NCI-H2196 treated with DMSO at 0.1 percent for 48 hours (cell line): ENCODE results near the gene NPNT.

Source experiments
- DNase-seq: peaks from one replicate; lab custom pipeline; 2025; ENCODE audit not compliant: unreplicated experiment; lab: John Stamatoyannopoulos, UW

Gene NPNT

DNA sequence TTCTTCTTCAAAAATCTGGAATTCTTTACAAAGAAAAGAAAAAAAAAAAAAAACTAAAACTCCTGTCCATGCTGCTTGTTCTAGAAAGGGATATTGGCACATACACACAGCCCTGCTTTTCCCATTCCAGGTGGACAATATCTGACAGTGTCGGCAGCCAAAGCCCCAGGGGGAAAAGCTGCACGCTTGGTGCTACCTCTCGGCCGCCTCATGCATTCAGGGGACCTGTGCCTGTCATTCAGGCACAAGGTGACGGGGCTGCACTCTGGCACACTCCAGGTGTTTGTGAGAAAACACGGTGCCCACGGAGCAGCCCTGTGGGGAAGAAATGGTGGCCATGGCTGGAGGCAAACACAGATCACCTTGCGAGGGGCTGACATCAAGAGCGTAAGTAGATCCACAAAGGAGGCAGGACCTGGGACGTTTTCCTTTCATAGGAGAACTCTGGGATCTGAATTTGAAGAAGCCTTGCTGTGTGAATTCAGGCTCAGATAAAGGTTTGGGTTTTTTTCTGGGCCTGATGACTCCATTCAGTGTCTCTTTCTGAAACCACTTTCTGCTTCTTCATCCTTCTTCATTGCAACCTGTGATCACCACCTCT lies 71.9 kb downstream of the NPNT start:
- no peak for DNase-seq

DNA sequence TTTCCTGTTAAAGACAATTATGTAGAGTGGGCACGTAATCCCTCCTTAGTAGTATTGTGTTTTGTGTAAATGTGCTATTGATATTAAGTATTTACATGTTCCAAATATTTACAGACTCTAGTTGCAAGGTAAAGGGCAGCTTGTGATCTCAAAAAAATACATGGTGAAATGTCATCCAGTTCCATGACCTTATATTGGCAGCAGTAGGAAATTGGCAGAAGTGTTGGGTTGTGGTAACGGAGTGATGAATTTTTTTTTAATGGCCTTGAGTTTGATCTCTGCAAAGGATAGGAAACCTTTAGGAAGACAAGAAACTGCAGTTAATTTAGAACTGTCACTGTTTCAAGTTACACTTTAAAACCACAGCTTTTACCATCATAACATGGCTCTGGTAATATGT lies 74.3 kb downstream of the NPNT start:
- DNase-seq, result no peak

DNA sequence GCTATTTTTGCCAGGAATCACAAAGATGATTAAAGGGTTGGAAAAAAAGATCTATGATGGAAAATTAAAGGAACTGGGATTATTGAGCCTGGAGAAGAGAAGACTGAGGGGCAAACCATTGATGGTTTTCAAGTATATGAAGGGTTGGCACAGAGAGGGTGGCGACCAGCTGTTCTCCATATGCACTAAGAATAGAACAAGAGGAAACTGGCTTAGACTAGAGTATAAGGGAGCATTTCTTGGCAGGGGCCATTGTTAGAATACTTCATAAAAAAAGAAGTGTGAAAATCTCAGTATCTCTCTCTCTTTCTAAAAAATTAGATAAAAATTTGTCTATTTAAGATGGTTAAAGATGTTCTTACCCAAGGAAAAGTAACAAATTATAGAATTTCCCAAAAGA lies 75.1 kb downstream of the NPNT start:
- DNase-seq, result no peak

DNA sequence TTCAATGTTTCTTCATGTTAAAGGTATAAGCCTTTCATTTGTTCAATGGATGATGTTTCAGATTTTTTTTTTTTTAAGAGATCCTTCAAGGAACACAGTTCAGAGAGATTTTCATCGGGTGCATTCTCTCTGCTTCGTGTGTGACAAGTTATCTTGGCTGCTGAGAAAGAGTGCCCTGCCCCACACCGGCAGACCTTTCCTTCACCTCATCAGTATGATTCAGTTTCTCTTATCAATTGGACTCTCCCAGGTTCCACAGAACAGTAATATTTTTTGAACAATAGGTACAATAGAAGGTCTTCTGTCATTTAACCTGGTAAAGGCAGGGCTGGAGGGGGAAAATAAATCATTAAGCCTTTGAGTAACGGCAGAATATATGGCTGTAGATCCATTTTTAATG lies 75.8 kb downstream of the NPNT start:
- DNase-seq, result no peak

DNA sequence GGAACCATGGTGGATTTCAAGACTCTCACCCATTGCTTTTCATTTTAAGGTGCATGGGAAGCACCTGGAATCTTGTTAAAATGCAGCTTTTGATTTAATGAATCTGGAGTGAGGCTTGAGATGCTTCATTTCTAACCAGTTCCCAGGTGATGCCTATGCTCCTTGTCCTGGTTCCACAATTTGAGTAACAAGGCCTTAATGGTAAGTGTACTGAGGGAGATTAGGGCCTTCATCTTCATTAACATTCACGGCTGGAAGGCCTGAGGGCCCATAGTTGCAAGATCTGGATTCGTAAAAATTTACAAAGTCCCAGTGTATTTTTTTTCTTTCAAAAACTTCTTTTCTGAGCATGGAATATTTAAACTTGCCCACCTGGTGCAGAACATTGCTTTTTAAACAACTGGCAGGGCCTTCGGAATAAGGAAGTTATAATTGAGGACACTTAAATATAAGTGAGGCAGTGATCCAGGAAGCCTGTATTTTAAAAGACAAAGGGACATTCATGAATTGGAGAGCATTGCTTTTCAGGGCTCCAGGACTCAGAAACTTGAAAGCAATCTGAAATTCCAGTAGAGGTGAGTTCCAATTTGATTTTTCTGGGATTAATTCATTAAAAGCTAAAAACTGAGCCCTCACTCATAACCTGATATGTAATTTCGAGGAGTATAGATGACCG lies 77.8 kb downstream of the NPNT start:
- no peak for DNase-seq

DNA sequence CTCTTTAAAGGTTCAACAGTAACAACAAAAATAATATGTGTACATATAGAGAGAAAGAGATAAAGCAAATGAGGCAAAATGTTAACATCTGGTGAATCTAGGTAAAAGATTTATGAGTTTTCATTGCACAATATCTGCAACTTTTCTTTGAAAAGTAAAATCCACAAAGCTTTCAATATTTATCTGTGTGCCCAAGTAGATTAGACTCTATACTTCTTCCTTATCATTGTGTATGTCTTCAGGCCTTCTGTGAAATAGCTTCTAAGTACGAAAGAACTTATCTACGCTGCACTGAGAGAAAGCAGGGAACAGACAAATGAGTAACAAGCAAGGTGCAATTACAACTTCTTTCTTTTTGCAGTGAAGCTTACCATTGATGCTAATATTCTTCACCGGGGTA lies 81.6 kb downstream of the NPNT start:
- DNase-seq, result no peak

DNA sequence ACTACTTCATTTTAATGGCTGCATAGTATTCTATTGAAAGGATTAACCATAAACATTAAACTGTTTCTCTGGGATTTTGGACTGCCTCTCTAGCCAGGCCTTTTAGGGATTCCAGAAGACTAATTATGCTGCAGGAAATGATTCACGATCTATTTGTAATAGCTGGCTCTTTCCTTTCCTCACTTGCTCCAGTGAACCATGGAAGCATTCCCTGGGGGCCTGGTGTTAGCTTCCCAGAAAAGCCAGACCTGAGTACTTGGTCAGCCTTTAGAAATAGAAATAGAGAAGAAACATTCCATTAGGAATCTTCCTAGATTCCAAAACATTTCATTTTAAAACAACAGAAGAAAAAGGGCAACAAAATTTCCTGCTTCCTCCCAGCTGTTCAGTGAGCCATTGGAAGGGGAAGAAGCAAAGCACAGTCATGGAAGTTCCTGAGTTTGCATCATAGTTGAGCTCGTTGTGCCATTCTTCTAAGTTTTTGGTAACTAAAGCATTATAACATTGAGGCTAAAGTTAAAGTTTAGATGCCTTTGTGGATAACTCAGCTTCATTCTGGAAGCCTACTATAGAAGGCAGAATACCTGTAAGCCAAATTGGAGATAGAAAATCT lies 83.5 kb downstream of the NPNT start:
- DNase-seq, result no peak

DNA sequence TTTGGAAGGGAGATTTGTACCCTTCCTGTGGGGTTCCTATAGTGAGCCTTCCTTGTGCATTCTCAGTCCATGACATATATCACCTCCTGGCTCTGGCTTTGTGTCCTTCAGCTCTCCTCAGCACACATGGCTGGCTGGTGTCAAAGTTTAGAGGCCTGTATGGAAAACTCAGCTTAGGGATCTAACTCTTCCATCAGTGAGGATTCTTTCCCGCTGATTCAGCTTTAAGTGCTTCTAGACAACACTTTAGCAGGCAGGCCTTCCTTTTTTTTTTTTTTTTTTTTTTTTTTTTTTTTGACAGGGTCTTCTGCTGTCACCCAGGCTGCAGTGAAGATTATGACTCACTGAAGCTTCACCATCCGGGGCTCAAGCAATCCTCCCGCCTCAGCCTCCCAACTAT lies 84.2 kb downstream of the NPNT start:
- no peak for DNase-seq

DNA sequence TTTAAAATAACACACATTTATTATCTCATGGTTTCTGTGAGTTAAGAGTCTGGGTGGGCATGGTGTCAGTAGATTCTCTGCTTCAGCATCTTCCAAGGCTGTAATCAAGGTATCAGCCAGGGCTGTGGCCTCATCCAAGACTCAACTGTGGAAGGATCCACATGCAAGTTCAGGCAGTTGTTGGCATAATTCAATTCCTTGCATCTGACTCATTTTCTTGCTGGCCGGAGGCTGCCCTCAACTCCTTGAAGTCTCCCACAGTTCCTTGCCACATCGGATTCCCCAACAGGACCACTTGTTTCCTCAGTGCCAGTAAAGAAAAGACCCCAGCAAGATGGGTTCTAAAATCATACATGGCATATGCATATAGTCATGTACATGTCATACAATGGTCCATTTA lies 93.4 kb downstream of the NPNT start:
- DNase-seq, result no peak

DNA sequence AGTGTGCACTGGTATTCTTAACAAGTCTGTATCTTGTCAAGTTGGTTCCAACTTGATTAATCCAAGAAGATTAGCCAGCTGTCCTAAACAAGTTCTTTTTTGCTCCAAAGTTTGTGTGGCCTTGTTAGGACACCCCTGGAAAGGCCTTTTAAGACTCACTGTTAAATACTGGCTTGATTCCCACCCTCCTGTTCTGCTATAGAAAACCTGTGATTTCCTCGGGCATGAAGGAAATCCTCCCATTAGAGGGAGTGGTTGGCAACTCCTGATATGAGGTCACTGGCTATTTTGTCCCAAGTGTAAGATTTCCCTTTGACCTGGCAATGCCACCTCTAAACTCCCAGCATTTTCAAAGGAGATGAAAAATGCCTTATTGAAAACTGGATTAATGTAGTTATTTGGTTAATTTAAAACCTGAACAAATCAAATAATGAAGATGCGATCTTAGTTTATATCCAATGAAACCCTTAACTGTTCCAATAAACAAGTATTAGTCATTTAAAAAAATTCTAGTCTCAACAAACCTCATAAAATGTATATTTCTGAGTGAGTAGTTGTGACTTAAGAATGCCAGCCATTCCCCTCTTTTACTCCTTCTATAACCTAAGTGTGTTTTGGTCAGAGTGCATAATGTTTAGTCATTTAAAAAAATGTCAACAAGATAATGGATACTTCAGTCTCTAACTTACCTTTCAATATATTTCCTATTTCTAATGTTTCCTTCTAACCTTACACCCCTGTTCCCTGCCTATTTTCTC lies 94.4 kb downstream of the NPNT start:
- no peak for DNase-seq

DNA sequence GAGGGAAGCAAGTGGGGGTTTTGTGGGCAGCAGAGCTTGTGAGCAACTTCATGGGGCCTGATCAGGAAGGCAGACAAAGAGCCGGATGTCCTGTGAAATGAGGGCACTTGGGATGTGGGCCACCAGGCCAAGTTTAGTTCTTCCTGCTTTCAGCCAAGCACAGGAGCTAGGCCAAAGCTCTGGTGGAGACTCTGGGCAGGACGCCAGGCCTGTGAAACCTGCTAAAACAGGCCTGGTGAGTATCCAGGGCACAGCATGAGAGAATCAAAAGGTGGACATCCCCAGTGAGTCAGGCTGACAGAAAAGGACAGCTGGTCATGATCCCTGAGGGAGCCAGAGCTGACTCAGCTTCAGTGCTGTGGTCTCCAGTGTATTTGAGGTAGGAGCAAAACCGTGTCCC lies 95.7 kb downstream of the NPNT start:
- DNase-seq, result peak; percentile 13

DNA sequence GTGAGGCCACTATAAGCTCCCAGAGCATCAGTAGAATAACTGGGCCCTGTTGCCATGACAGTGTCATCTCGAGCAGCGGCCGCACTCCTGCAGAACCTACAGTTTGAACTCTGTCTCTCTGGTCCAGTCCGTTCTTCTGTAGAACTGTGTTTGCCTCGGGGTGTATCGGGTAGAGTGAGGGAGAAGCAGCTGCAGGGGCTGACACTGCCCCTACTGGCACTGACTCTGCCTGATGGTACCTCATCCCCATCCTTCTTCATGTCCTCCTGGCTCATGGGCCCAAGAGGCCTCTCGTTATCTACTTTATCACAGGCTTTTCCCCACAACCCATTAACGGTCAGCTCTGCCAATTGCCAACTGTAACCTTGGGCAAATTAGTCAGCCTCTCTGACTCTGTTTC lies 96.5 kb downstream of the NPNT start:
- no peak for DNase-seq

DNA sequence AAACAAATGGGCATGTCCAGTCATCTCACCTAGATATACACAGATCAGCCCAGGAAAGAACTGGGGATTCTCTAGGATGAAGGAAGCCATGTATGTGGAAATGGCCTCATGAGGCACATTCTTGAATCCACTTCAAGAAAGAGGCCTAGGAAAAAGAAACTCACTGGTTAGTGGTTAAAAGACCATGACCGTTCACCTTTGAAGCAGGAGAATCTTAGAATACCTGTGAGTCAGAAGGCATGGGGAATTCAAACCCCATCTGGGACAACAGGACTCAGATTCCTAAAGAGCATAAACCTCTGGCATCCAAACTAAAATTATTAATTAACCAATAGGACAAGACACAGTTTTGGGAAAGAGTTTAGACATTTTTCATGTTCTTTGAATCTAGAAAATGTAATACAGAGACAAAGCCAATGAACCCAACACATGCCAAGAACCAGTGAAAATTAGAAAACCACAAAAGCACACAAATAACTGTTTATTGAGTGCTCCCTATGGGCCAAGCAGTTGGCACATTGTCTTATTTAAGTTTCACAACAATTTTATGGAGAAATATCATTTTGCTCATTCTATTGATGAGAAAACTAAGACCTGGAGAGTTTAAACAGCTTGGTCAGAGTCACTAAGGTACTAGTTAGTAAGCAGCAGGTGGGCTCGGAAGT lies 97.5 kb downstream of the NPNT start:
- no peak for DNase-seq

DNA sequence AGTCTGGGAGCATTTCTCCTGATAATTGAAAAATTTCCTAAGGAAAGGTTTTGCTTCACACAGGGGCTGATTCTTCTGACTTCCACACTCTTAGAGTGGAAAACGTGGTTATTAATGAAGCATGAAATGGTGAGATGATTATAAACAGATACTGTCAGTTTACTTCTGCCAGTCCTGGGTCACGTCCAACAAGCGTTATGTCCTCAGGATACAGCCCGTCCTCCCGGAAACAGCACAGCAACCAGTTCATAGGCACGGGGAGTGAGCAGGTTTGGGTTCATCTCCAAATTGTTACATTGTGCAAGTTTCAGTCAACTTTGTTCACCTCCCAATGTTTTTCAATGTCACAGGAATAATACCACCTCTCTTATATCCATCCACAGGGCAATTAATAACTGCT lies 98.8 kb downstream of the NPNT start:
- DNase-seq, result no peak

DNA sequence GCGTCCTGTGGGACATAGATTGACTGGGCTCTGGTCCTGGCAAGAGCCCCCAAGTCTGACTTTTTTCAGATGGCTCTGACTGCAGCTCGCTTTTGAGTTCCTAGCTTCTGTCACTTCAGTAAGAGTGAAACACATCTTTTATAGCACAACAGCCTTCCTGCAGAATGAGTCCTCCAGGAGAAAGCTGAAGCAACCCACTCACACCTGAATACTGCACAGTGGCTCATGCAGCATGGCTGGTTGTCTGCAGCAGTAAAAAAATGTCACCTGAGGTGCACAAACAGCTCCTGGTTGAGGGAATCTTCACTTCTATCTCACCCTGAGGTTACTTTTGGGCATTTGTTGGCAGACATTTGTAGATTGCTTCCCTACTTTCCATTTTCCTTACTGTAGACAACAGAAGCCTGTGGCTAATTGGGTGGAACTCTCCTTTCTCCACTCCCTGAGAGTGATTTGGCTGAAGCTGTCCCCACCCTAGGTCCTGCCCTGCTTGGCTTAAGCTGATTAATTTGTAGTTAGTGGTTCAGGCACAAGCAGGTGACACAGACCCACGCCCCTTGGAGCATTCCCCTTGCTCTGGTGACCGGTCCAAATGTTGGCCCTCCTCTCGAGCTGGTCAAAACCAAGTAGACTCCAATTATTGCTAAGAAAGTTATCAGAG lies 99.7 kb downstream of the NPNT start:
- no peak for DNase-seq

DNA sequence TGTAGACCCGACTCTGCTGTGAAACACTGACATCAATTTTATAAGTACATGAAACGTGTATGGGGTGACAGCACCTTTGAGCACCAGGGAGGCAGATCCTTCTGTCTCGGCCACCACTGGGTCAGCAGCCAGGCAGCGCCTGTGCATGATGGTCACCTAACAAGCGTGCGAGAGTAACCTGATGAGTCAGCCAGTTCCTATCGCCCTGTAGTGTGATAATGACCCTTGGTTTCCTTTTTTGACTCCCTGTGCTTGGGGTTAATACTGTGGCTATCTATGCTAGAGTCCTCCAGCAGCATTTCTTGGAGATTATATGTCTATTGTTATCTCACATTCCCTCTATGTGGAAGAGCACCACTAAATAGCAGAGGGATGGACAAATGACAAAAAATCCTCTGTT lies 101.6 kb downstream of the NPNT start:
- DNase-seq, result no peak

DNA sequence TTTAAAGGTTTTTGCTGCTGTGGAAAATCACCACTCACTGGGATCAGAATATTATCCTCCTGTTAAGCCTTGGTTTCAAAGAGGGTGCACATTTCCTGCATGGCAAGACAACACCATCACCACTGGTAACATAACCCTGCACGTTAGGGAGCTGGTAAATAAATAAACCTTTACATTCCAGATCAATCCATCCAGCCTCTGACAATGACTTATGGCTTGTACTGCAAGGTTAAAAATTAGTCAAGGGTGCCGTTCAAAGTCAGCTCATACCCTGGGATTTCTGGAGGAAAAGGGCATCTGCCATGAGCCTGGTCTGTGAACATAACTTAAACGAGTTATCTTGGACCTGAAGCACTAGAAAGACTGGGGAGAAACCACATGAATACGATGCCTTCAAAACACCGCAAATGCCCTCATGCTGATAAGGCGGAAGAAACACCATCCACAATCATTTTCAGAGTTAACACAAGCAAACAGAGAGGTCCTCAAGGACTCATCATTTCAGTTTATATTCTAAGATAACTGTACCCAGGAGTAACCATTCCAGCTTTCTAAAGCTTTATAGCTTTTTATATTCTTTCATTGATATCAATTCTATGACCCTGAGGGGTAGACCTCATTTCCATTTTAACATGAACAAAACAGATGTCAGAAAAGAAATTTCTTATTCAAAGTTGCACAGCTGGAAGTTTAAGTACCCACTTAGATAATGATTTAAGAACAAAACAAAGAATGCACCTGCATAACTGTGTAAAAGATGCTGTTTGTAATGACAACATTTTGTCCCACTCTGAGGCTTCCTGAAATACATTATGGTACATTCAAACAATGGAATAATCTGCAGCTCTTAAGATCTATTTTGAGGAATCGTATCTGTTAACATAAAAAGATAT lies 103.1 kb downstream of the NPNT start:
- no peak for DNase-seq

DNA sequence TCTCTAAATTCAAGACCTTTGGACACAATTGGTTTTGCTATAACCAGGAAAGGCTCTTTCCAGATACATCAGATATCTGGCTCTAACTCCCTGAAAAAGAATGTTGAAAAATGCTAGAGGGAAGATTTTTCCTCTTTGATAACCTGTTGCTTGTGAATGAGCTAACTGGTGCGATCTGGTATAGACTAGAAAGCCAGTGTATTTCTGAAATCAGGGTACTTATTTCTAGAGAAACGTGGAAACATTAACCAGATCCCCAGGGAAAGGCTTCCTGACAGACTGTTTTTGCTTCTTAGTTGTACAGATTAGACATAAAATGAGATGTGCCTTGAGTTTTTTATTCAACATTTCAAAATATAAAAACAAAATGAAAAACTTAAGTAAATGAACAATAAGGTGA lies 107.7 kb downstream of the NPNT start:
- DNase-seq, result no peak

DNA sequence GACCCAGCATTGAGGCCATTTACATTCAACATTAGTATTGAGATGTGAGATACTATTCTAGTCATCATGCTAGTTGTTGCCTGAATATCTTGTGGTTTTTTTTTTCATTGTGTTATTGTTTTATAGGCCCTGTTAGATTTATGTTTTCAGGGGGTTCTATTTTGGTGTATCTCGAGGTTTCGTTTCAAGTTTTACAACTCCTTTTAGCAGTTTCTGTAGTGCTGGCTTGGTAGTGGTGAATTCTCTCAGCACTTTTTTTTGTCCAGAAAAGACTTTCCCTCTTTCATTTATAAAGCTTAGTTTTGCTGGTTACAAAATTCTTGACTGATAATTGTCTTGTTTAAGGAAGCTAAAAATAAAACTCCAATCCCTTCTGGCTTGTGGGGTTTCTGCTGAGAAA lies 115.5 kb downstream of the NPNT start:
- DNase-seq, result no peak

DNA sequence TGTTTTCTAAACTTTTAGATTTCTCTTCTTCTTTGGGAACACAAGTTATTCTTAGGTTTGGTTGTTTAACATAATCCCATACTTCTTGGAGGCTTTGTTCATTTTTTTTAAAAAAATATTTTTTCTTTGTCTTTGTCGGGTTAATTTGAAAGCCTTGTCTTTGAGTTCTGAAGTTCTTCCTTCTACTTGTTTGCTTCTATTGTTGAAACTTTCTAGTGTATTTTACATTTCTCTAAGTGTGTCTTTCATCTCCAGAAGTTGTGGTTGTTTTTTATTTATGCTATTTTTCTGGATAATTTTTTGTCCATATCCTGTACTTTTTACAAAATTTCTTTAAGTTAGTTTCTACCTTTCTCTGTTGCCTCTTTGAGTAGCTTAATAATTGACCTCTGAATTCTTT lies 116.1 kb downstream of the NPNT start:
- DNase-seq, result no peak
